Kidney (tissue), 14 donors: Measurements from ENCODE around the gene RBMS1. TPM values are rescaled to one million over a fixed set of nuclear protein-coding genes. Genes with fewer than 3 reads are reported as not detected.

Experiments
- DNase-seq, 5 donors: peaks; one replicate each; pipeline ENCODE4 v3.0.0-alpha.2; 2013 to 2020
- FAIRE-seq: peaks from 2 replicates; lab custom pipeline; 2012; peaks lifted over from hg19 to GRCh38; lab: Jason Lieb, UNC
- H3K27ac ChIP-seq, 2 donors: one replicate each; pipeline ENCODE4 v1.7.0; 2013; ENCODE audit warnings: low read depth in 2 of 2, low read length in 2 of 2, inconsistent platforms in 1 of 2
- H3K27me3 ChIP-seq: one replicate; pipeline ENCODE4 v1.7.1; 2013; ENCODE audit warnings: low read length, inconsistent platforms; ENCODE audit not compliant: control insufficient read depth, insufficient read depth
- H3K36me3 ChIP-seq, 3 donors: one replicate each; pipeline versions ENCODE4 v1.7.0 to v1.7.1; 2013; ENCODE audit warnings: low read length in 3 of 3, control low read depth in 1 of 3, inconsistent platforms in 1 of 3; ENCODE audit not compliant: insufficient read depth in 3 of 3, control insufficient read depth in 2 of 3
- H3K4me1 ChIP-seq, 3 donors: one replicate each; pipeline versions ENCODE4 v1.7.0 to v1.7.1; 2013; ENCODE audit warnings: low read length in 3 of 3, inconsistent platforms in 1 of 3, low read depth in 1 of 3; ENCODE audit not compliant: control insufficient read depth in 2 of 3, insufficient read depth in 2 of 3
- H3K4me3 ChIP-seq, 3 donors: one replicate each; pipeline versions ENCODE4 v1.7.0 to v1.8.1; 2013; ENCODE audit warnings: low read length in 3 of 3, control low read depth in 1 of 3, inconsistent platforms in 1 of 3
- H3K9ac ChIP-seq, 3 donors: one replicate each; pipeline versions ENCODE4 v1.7.0 to v1.7.1; 2013; ENCODE audit warnings: low read length in 3 of 3, control low read depth in 1 of 3, inconsistent platforms in 1 of 3
- H3K9me3 ChIP-seq, 3 donors: one replicate each; pipeline versions ENCODE4 v1.7.0 to v1.7.1; 2013; ENCODE audit warnings: low read length in 3 of 3, control low read depth in 1 of 3, inconsistent platforms in 1 of 3; ENCODE audit not compliant: control insufficient read depth in 2 of 3, insufficient read depth in 1 of 3
- CTCF ChIP-seq: IDR thresholded peaks from 3 replicates; pipeline ENCODE4 v1.5.1; 2012; ENCODE audit warnings: mild to moderate bottlenecking, moderate library complexity, borderline replicate concordance; ENCODE audit not compliant: insufficient read depth; ENCODE audit errors: extremely low read depth
- intact Hi-C: fragments of 100-400 bp; cut with DNase I; formaldehyde crosslinking; loops from one replicate; pipeline ENCODE4 v1.11.1; 2022
- polyA plus RNA-seq: library from polyadenylated mRNA; stranded (reverse); fragments of 350-450 nt; fragmentation: Illumina TruSeq; extraction: RNeasy Lipid Tissue Mini Kit (QIAGEN cat#74804); gene quantifications from one replicate; pipeline ENCODE4 v1.2.3, GENCODE V29; 2014; ENCODE audit warnings: low read depth, low replicate concordance; ENCODE audit not compliant: insufficient read depth
- total RNA-seq: library from RNA; stranded (reverse); fragmentation: NEBNext Ultra II Directional; extraction: Animal tissue kit (Norgen Biotek cat#: 25700); gene quantifications from one replicate; pipeline ENCODE4 v1.2.1, GENCODE V29; 2021
- donor health status: control.
- donor health status: control.
- donor health status: control.
- donor health status: control.
- donor health status: control.
- donor health status: DM: yes; HTN: yes; CAD: no.
- donor health status: Normal renal cell carcinoma (clear cell type).

Gene RBMS1
- total and polyA plus RNA-seq, 2 donors from 2014 or later: 25.6 to 94.8 TPM

- FAIRE-seq: no peak
- TF ChIP-seq CTCF: no peak
- Histone ChIP-seq H3K9me3 (no peaks in the 10 kb centered on the region), H3K4me3 (no peak overlapping the region), H3K4me1 (peaks cover 0 to 10% (median 5%) of the 10 kb centered on the region in 3 donors), H3K27me3 (no peaks in the 10 kb centered on the region), H3K27ac (no peak overlapping the region), H3K36me3 (no peaks in the 10 kb centered on the region), H3K9ac (no peak overlapping the region)
- intact Hi-C loops: no loop called here
- peak in 1 of 5 donors; percentile 59 for DNase-seq
Observed at GRCh38 chr2:160321006-160321405, 172.6 kb downstream of the RBMS1 start.

- no peak for TF ChIP-seq CTCF
- FAIRE-seq: no peak
- no peak overlapping the region for H3K4me3 ChIP-seq
- no peaks in the 10 kb centered on the region for H3K36me3 ChIP-seq
- H3K27me3 ChIP-seq: no peaks in the 10 kb centered on the region
- H3K4me1 ChIP-seq: peaks cover 0 to 6% (median 2%) of the 10 kb centered on the region in 3 donors
- intact Hi-C loops: no loop called here
- DNase-seq: no peak
- no peak overlapping the region for H3K9ac ChIP-seq
- no peak overlapping the region for H3K27ac ChIP-seq
- no peaks in the 10 kb centered on the region for H3K9me3 ChIP-seq
Observed at GRCh38 chr2:160319700-160320099, 173.9 kb downstream of the RBMS1 start.

GRCh38 chr2:160318218-160318617, 175.4 kb downstream of the RBMS1 start:
- no peak overlapping the region for H3K27ac ChIP-seq

More at GRCh38 chr2:160318218-160318617, 175.4 kb downstream of the RBMS1 start:
- DNase-seq (no peak), FAIRE-seq (no peak)
- TF ChIP-seq CTCF: no peak
- intact Hi-C loops: no loop called here
- no peak overlapping the region for H3K4me3 ChIP-seq
- no peaks in the 10 kb centered on the region for H3K36me3 ChIP-seq
- no peaks in the 10 kb centered on the region for H3K27me3 ChIP-seq
- no peaks in the 10 kb centered on the region for H3K9me3 ChIP-seq
- H3K4me1 ChIP-seq: peaks cover 0 to 6% (median 2%) of the 10 kb centered on the region in 3 donors
- H3K9ac ChIP-seq: no peak overlapping the region
